ENCODE results near the gene PSMD4. TPM values are rescaled to one million over a fixed set of nuclear protein-coding genes. Genes with fewer than 3 reads are reported as not detected.
A peak's percentile ranks its signal among the peaks of the same experiment; 100 is the strongest.

Gene PSMD4
- polyA plus RNA-seq, 2 of the 4 experiments (the other 2 are of a cell fraction) = 207 to 265 TPM

GRCh38 chr1:151281969-151282882 lies 27.7 kb downstream of the PSMD4 start, which contains the start of gene ZNF687 (continued):
- peak; percentile 100 for TF ChIP-seq PBX3 (IDR thresholded peaks at IDR 0.05)
- no peak for TF ChIP-seq ESRRA (IDR thresholded peaks at IDR 0.05; ENCODE audit: borderline replicate concordance, low read length)

GRCh38 chr1:151282883-151283725 lies 28.6 kb downstream of the PSMD4 start:
- H3K4me2 ChIP-seq = peak overlapping the region; percentile 97
- H3K4me3 ChIP-seq = peak overlapping the region; percentile 75
- H3K27ac ChIP-seq = peak overlapping the region; percentile 89 to 90
- TF ChIP-seq TP53 (CRISPR knock-in tag; IDR thresholded peaks at IDR 0.05) = no peak
- TF ChIP-seq BCL3 (IDR thresholded peaks at IDR 0.05) = no peak
- no peak for TF ChIP-seq MAX (IDR thresholded peaks at IDR 0.05)
- TF ChIP-seq FOXS1 (CRISPR knock-in tag; IDR thresholded peaks at IDR 0.05) = no peak
- no peak for TF ChIP-seq NPAS2 (CRISPR knock-in tag; IDR thresholded peaks at IDR 0.05; ENCODE audit: borderline replicate concordance)
- no peak for TF ChIP-seq ESRRA (IDR thresholded peaks at IDR 0.05; ENCODE audit: borderline replicate concordance, low read length)
- TF ChIP-seq JUN (IDR thresholded peaks at IDR 0.05) = no peak
- no peak for TF ChIP-seq RFX5 (IDR thresholded peaks at IDR 0.05)
- TF ChIP-seq SREBF2 (IDR thresholded peaks at IDR 0.05) = no peak
- no peak for TF ChIP-seq RARB (CRISPR knock-in tag; IDR thresholded peaks at IDR 0.05)
- no peak for TF ChIP-seq HEYL (CRISPR knock-in tag; IDR thresholded peaks at IDR 0.05)
- no peak for TF ChIP-seq ELK1 (IDR thresholded peaks at IDR 0.05; ENCODE audit: low read depth, low read length)
- no peak for TF ChIP-seq PHF8 (IDR thresholded peaks at IDR 0.05; ENCODE audit: borderline replicate concordance, low read depth)
- no peak for TF ChIP-seq CBX2 (IDR thresholded peaks at IDR 0.05; ENCODE audit: borderline replicate concordance, low read depth)
- no peak for TF ChIP-seq E2F6 (IDR thresholded peaks at IDR 0.05; ENCODE audit: borderline replicate concordance, low read depth)
- no peak for TF ChIP-seq HMGXB4 (CRISPR knock-in tag; IDR thresholded peaks at IDR 0.05; ENCODE audit: borderline replicate concordance)
- H3K9me3 ChIP-seq = no peaks in the 10 kb centered on the region
- ChIA-PET POLR2A (interaction anchor here (1.5 kb wide), 2 partner anchors 18 to 29 kb away, joined by 4 to 6 read pairs; partner anchors contain the start of gene PSMD4), CTCF (interaction anchor here (0.5 to 4.2 kb wide), 8 partner anchors 12 to 665 kb away, joined by 3 to 22 read pairs (median 4); partner anchors contain the start of gene PSMD4)
- WGBS (ENCODE audit: missing lambda C conversion rate) = 40% methylated on average over 30 of the region's 44 CpGs
- DNase-seq (ENCODE audit: low read depth in 1 of 2, low spot score in 1 of 2) (peak in 1 of 2 experiments; percentile 43), FAIRE-seq (no peak), ATAC-seq (peak in 1 of 2 experiments; percentile 8; a peak in 3 of 6 replicates)
- H3K4me1 ChIP-seq = peaks cover 13% of the 10 kb centered on the region
